ENCODE data around the gene FIBP. TPM values are rescaled to one million over a fixed set of nuclear protein-coding genes. Genes with fewer than 3 reads are reported as not detected.

The FIBP gene
- 100 to 1,000 TPM; 120 to 145 (median 141) TPM for polyA plus RNA-seq

- H3K36me3 Mint-ChIP-seq, result peaks cover 0 to 13% (median 0%) of the 10 kb centered on the region in 3 donors
- H3K4me1 Mint-ChIP-seq, result peaks cover 74 to 81% of the 10 kb centered on the region in 2 donors
- DNase-seq, result peak; percentile 92 to 93 (median 92)
- H3K9me3 Mint-ChIP-seq, result no peaks in the 10 kb centered on the region
- peaks cover 7 to 17% (median 15%) of the 10 kb centered on the region in 3 donors for H3K27me3 Mint-ChIP-seq (ENCODE audit: low read depth in 3 of 3)
- peak within 1 kb of the TSS; percentile 94 to 99 (median 98) for H3K27ac Mint-ChIP-seq
- peak within 1 kb of the TSS; percentile 84 to 94 (median 92) for H3K4me3 Mint-ChIP-seq
Measured at GRCh38 chr11:65888163-65888814, at the start of gene FIBP. FIBP (minus strand) TSS chr11:65888471; CDS start chr11:65888418, 53 bp downstream.

- H3K36me3 Mint-ChIP-seq, result no peaks in the 10 kb centered on the region
- DNase-seq, result no peak
- H3K27ac Mint-ChIP-seq, result no peak overlapping the region
- no peaks in the 10 kb centered on the region for H3K9me3 Mint-ChIP-seq
- H3K4me3 Mint-ChIP-seq, result no peak overlapping the region
- no peaks in the 10 kb centered on the region for H3K4me1 Mint-ChIP-seq
- peaks cover 0 to 3% (median 2%) of the 10 kb centered on the region in 3 donors for H3K27me3 Mint-ChIP-seq (ENCODE audit: low read depth in 3 of 3)
Measured at GRCh38 chr11:65937766-65938165, 49.5 kb upstream of the FIBP start.

GRCh38 chr11:65934014-65934413, 45.7 kb upstream of the FIBP start:
- Mint-ChIP-seq H3K36me3 (no peaks in the 10 kb centered on the region), H3K27ac (no peak overlapping the region), H3K9me3 (no peaks in the 10 kb centered on the region), H3K4me1 (peaks cover 5 to 12% of the 10 kb centered on the region in 2 donors), H3K4me3 (no peak overlapping the region), H3K27me3 (ENCODE audit: low read depth in 3 of 3) (peaks cover 0 to 2% (median 2%) of the 10 kb centered on the region in 3 donors)
- DNase-seq, result no peak

- Mint-ChIP-seq H3K27me3 (ENCODE audit: low read depth in 3 of 3) (peaks cover 2 to 10% (median 9%) of the 10 kb centered on the region in 3 donors), H3K27ac (no peak overlapping the region), H3K36me3 (no peaks in the 10 kb centered on the region), H3K9me3 (no peaks in the 10 kb centered on the region), H3K4me3 (no peak overlapping the region), H3K4me1 (peaks cover 20 to 27% of the 10 kb centered on the region in 2 donors)
- no peak for DNase-seq
Measured at GRCh38 chr11:65932558-65932919, 44.3 kb upstream of the FIBP start.

- Mint-ChIP-seq H3K9me3 (no peaks in the 10 kb centered on the region), H3K36me3 (no peaks in the 10 kb centered on the region), H3K27me3 (ENCODE audit: low read depth in 3 of 3) (peaks cover 2 to 10% (median 9%) of the 10 kb centered on the region in 3 donors), H3K4me1 (peaks cover 26 to 33% of the 10 kb centered on the region in 2 donors), H3K4me3 (no peak overlapping the region), H3K27ac (peak overlapping the region in 3 of 6 donors; percentile 13 to 51 (median 19))
- DNase-seq, result no peak
Measured at GRCh38 chr11:65931773-65932557, 43.7 kb upstream of the FIBP start.

- no peaks in the 10 kb centered on the region for H3K36me3 Mint-ChIP-seq
- H3K27ac Mint-ChIP-seq, result peak overlapping the region; percentile 89 to 97 (median 95)
- H3K4me3 Mint-ChIP-seq, result peak overlapping the region; percentile 78 to 88 (median 81)
- H3K9me3 Mint-ChIP-seq, result no peaks in the 10 kb centered on the region
- peaks cover 28 to 35% of the 10 kb centered on the region in 2 donors for H3K4me1 Mint-ChIP-seq
- no peak for DNase-seq
- peaks cover 0 to 10% (median 9%) of the 10 kb centered on the region in 3 donors for H3K27me3 Mint-ChIP-seq (ENCODE audit: low read depth in 3 of 3)
Measured at GRCh38 chr11:65928667-65929066, 40.4 kb upstream of the FIBP start.

- H3K36me3 Mint-ChIP-seq, result peaks cover 4 to 5% (median 5%) of the 10 kb centered on the region in 3 donors
- DNase-seq, result peak; percentile 82 to 84 (median 83)
- H3K4me3 Mint-ChIP-seq, result peak overlapping the region; percentile 78 to 88 (median 81)
- no peaks in the 10 kb centered on the region for H3K9me3 Mint-ChIP-seq
- H3K27me3 Mint-ChIP-seq (ENCODE audit: low read depth in 3 of 3), result peaks cover 0 to 10% (median 9%) of the 10 kb centered on the region in 3 donors
- peak overlapping the region; percentile 89 to 97 (median 95) for H3K27ac Mint-ChIP-seq
- H3K4me1 Mint-ChIP-seq, result peaks cover 29 to 35% of the 10 kb centered on the region in 2 donors
Measured at GRCh38 chr11:65927904-65928397, 39.7 kb upstream of the FIBP start.

GRCh38 chr11:65925397-65925796, 37.1 kb upstream of the FIBP start:
- DNase-seq, result no peak
- Mint-ChIP-seq H3K9me3 (peaks cover 0 to 1% (median 0%) of the 10 kb centered on the region in 6 donors), H3K36me3 (peaks cover 8 to 14% (median 11%) of the 10 kb centered on the region in 3 donors), H3K4me3 (no peak overlapping the region), H3K27ac (peak overlapping the region in 4 of 6 donors; percentile 16 to 74 (median 59)), H3K4me1 (peaks cover 38 to 44% of the 10 kb centered on the region in 2 donors), H3K27me3 (ENCODE audit: low read depth in 3 of 3) (peaks cover 0 to 13% (median 8%) of the 10 kb centered on the region in 3 donors)

GRCh38 chr11:65922565-65922964, 34.3 kb upstream of the FIBP start:
- Mint-ChIP-seq H3K9me3 (peaks cover 0 to 1% (median 0%) of the 10 kb centered on the region in 6 donors), H3K27me3 (ENCODE audit: low read depth in 3 of 3) (peaks cover 2 to 15% (median 3%) of the 10 kb centered on the region in 3 donors), H3K4me3 (peak overlapping the region in 4 of 5 donors; percentile 8 to 30 (median 27)), H3K4me1 (peaks cover 27 to 38% of the 10 kb centered on the region in 2 donors), H3K36me3 (peaks cover 8 to 14% (median 11%) of the 10 kb centered on the region in 3 donors), H3K27ac (peak overlapping the region in 2 of 6 donors; percentile 5 to 36)
- DNase-seq, result no peak

- Mint-ChIP-seq H3K9me3 (peaks cover 0 to 1% (median 0%) of the 10 kb centered on the region in 6 donors), H3K4me3 (peak overlapping the region; percentile 8 to 30 (median 28)), H3K4me1 (peaks cover 25 to 36% of the 10 kb centered on the region in 2 donors), H3K36me3 (peaks cover 8 to 14% (median 13%) of the 10 kb centered on the region in 3 donors), H3K27ac (peak overlapping the region in 3 of 6 donors; percentile 5 to 47 (median 7)), H3K27me3 (ENCODE audit: low read depth in 3 of 3) (peaks cover 2 to 15% (median 4%) of the 10 kb centered on the region in 3 donors)
- no peak for DNase-seq
Measured at GRCh38 chr11:65921876-65922275, 33.6 kb upstream of the FIBP start.

GRCh38 chr11:65921033-65921555, 32.8 kb upstream of the FIBP start:
- DNase-seq, result no peak
- peaks cover 8 to 15% (median 14%) of the 10 kb centered on the region in 3 donors for H3K36me3 Mint-ChIP-seq
- peaks cover 2 to 15% (median 7%) of the 10 kb centered on the region in 3 donors for H3K27me3 Mint-ChIP-seq (ENCODE audit: low read depth in 3 of 3)
- peak overlapping the region in 1 of 6 donors; percentile 53 for H3K27ac Mint-ChIP-seq
- peaks cover 31 to 42% of the 10 kb centered on the region in 2 donors for H3K4me1 Mint-ChIP-seq
- H3K4me3 Mint-ChIP-seq, result peak overlapping the region in 4 of 5 donors; percentile 88 to 95 (median 90)
- peaks cover 0 to 1% (median 0%) of the 10 kb centered on the region in 6 donors for H3K9me3 Mint-ChIP-seq

GRCh38 chr11:65920372-65920802, 32.1 kb upstream of the FIBP start:
- Mint-ChIP-seq H3K4me3 (peak overlapping the region; percentile 88 to 95 (median 89)), H3K27ac (peak overlapping the region; percentile 36 to 93 (median 78)), H3K4me1 (peaks cover 31 to 42% of the 10 kb centered on the region in 2 donors), H3K27me3 (ENCODE audit: low read depth in 3 of 3) (peaks cover 2 to 15% (median 7%) of the 10 kb centered on the region in 3 donors), H3K36me3 (peaks cover 8 to 15% (median 14%) of the 10 kb centered on the region in 3 donors), H3K9me3 (peaks cover 0 to 1% (median 0%) of the 10 kb centered on the region in 6 donors)
- DNase-seq, result no peak
